Natural killer cell (primary cell): Measurements from ENCODE around the gene BTBD16. TPM values are rescaled to one million over a fixed set of nuclear protein-coding genes. Genes with fewer than 3 reads are reported as not detected.

Experiments
- ATAC-seq, 3 donors: fragments of 150-1000 bp in 2 of 3; fragments of 200-7000 bp in 1 of 3; cut with Tn5 transposase; 1 replicate in 1 of 3; 2 replicates in 2 of 3; pipeline ENCODE4 v1.10.0; 2021; ENCODE audit warnings: mild to moderate bottlenecking in 2 of 3, moderate library complexity in 2 of 3
- DNase-seq, 2 donors: peaks; one replicate each; pipeline versions ENCODE4 v3.0.0 to v3.0.0-alpha.2; 2013 to 2021; ENCODE audit warnings: mixed read lengths in 1 of 2
- H3K27ac ChIP-seq: one replicate; pipeline ENCODE4 v1.5.1; 2013; ENCODE audit warnings: mild to moderate bottlenecking, low read length
- H3K27me3 ChIP-seq: one replicate; pipeline ENCODE4 v1.6.1; 2013; ENCODE audit warnings: low read length; ENCODE audit not compliant: control insufficient read depth, insufficient read depth
- H3K36me3 ChIP-seq: one replicate; pipeline ENCODE4 v1.6.1; 2013; ENCODE audit warnings: low read length; ENCODE audit not compliant: control insufficient read depth, insufficient read depth
- H3K4me1 ChIP-seq: one replicate; pipeline ENCODE4 v1.6.1; 2013; ENCODE audit warnings: low read length; ENCODE audit not compliant: control insufficient read depth, insufficient read depth
- H3K4me3 ChIP-seq: one replicate; pipeline ENCODE4 v1.5.1; 2013; ENCODE audit warnings: low read length
- H3K9me3 ChIP-seq: one replicate; pipeline ENCODE4 v1.6.1; 2013; ENCODE audit warnings: low read length; ENCODE audit not compliant: control insufficient read depth, insufficient read depth
- H3K27ac Mint-ChIP-seq, 2 donors: one replicate each; pipeline ENCODE4 v1.8.0; 2022; ENCODE audit warnings: mild to moderate bottlenecking in 2 of 2, mixed read lengths in 2 of 2, moderate library complexity in 1 of 2
- H3K27me3 Mint-ChIP-seq, 2 donors: one replicate each; pipeline ENCODE4 v1.8.0; 2022; ENCODE audit warnings: low read depth in 2 of 2, mixed read lengths in 2 of 2
- H3K36me3 Mint-ChIP-seq: one replicate; pipeline ENCODE4 v1.8.0; 2022; ENCODE audit warnings: mixed read lengths
- H3K4me1 Mint-ChIP-seq, 2 donors: one replicate each; pipeline ENCODE4 v1.8.0; 2022; ENCODE audit warnings: mixed read lengths in 2 of 2
- H3K4me3 Mint-ChIP-seq: one replicate; pipeline ENCODE4 v1.8.0; 2022; ENCODE audit warnings: mild to moderate bottlenecking, moderate library complexity, mixed read lengths
- H3K9me3 Mint-ChIP-seq, 2 donors: one replicate each; pipeline ENCODE4 v1.8.0; 2022; ENCODE audit warnings: mixed read lengths in 2 of 2
- CTCF ChIP-seq: fragments of 200-600 bp; IDR thresholded peaks from one replicate; pipeline ENCODE4 v1.8.0; 2022; ENCODE audit warnings: antibody characterized with exemption
- WGBS: methylation state at CpG from one replicate; pipeline ENCODE4 v1.1.7; 2013; ENCODE audit warnings: missing lambda C conversion rate; ENCODE audit not compliant: insufficient coverage; 5-methylcytosine and 5-hydroxymethylcytosine counted together
- intact Hi-C: fragments of 100-400 bp; cut with micrococcal nuclease; formaldehyde crosslinking; loops from one replicate; pipeline ENCODE4 v1.14.2; 2022
- total RNA-seq, 4 donors: library from RNA; stranded (reverse); fragments of 120-200 nt in 1 of 4; gene quantifications; one replicate each; pipeline versions ENCODE4 v1.2.3 to v1.2.4, GENCODE V29; 2013 to 2022

The BTBD16 gene
- total RNA-seq, 3 donors from 2014 or later (not counting 1 experiment from before 2014, with no cell fraction given), result not detected

- WGBS, result 96% methylated on average over 2 of the region's 2 CpGs
- Mint-ChIP-seq H3K4me1 (peaks cover 67 to 68% of the 10 kb centered on the region in 2 donors), H3K4me3 (no peak overlapping the region), H3K9me3 (no peaks in the 10 kb centered on the region), H3K36me3 (no peaks in the 10 kb centered on the region), H3K27me3 (no peaks in the 10 kb centered on the region), H3K27ac (peak overlapping the region; percentile 9 to 54)
- intact Hi-C loops, result no loop called here
- no peak for ATAC-seq
- Histone ChIP-seq H3K9me3 (no peaks in the 10 kb centered on the region), H3K4me1 (peaks cover 3% of the 10 kb centered on the region), H3K27me3 (no peaks in the 10 kb centered on the region), H3K36me3 (no peaks in the 10 kb centered on the region), H3K27ac (no peak overlapping the region), H3K4me3 (no peak overlapping the region)
- DNase-seq, result no peak
- no peak for TF ChIP-seq CTCF
Observed at GRCh38 chr10:122387572-122387971, 116.5 kb downstream of the BTBD16 start.

Other genes with a start within 250 kb of the BTBD16 start
- gene PLEKHA1, start 103.4 kb downstream of the BTBD16 start, total RNA-seq, result 10 to 100 TPM; 45.9 to 64.6 (median 56.1) TPM
- not detected for gene ARMS2, start 183.4 kb downstream of the BTBD16 start, total RNA-seq
- gene HTRA1, start 190.3 kb downstream of the BTBD16 start, total RNA-seq, result not detected